ENCODE measurements around the gene TMC6.
"Not testable (repeated sequence)": the region's sequence is repeated elsewhere in the genome, so short reads cannot be mapped to it uniquely, and the experiment has no call there.

TMC6 gene

DNA sequence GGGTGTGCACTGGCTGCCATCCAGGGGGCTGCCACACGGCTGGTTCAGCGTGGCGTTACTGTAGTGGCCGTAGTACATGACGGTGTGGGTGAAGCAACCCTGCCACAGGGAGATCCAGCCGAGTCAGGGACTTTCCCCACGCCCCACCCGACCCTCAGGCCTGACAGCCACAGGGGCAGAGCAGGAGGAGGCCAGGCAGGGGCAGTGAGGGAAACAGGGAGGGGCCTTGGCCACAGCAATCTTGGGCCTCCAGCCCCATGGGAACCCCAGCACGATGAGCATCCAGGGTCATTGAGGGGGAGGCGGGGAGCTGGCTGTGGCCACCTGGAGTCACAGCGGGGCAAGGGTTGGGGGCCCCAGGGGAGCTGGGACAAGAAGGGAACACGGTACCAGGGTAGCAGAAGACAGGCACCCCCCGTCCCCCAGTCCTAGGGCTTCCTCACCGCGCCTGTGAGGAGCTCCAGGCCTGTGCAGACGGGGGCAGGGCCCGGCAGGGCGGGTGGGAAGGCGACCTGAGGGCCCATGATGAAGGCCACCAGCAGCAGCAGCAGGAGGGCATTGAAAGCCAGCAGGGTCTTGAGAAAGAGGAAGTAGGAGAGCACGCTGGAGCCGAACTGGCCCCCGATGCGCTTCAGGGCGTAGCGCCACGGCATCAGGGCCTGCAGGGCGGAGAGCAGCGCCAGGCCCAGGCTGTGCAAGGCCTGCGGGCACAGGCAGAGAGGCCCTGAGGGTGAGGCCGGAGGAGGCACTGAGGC lies 4.3 kb downstream of the TMC6 start:
- DNase-seq, result peak; percentile 54 to 57

DNA sequence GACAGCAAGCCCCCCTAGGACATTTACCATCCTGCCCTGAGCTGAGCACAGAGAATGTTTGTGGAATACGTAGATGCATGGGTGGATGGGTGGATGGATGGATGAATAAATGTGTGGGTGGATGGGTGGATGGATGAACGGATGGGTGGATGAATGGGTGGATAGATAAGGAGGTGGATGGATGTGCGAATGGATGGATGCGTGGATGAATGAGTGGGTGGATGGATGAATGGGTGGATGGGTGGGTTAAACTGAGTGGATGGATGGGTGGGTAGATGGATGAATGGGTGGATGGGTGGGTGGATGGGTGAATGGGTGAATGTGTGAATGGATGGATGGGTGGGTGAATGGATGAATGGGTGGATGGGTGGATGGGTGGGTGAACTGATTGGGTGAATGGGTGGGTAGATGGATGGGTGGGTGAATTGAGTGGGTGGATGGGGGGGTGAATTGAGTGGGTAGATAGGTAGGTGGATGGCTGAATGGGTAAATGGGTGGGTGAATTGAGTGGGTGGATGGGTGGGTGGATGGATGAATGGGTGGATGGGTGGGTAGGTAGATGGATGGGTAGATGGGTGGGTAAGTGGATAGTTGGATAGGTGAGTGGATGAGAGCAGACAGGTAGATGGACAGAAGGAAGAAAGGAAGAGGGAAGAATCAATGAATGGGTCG lies 5.2 kb downstream of the TMC6 start:
- no peak for DNase-seq

DNA sequence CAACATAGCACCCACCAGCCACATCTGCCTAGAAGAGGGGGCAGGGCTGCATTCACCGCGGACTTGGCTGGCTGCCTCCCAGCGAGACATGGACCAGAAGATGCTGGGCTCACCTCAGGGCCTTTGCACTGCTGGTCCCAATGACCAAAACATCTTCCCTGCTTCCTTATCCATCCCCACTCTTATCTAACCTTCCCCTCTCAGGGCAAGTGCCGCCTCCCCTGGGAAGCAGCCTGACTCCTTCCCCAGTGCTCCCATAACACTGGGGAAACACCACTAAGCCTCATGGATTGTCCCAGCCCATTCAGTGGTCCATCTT lies 5.7 kb downstream of the TMC6 start:
- DNase-seq, result no peak

DNA sequence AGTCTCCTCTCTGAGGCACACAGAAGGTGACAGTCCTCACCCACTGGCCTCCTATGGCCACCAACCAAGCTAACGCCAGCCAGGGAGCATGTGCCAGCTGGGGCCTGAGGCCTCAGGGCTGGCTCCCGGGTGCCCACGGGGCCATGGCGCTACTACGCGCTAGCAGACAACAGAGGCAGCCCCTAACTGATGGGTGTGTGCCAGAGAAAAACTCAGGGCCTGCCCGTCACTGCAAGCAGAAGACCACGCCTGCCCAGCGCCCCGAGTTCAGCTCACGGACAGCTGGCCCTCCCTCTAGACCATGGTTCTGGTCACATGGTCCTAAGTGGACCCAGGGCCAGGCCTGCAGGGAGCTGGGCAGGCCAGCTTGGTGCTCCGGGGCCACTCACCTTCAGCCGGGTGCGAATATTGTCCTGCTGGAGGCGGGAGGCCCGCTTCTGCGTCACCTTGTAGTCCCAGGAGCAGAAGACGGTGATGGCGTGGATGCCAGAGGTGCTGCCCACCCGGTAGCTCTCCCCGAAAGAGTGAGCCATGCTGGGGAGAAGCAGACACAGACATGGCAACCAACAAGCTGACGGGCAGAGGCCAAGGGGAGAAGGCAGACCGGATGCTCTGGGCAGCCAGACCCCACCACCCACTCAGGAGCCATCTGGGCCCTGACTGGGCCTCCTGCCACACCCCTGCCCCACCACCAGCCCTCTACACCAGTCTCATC lies 6.2 kb downstream of the TMC6 start:
- no peak for DNase-seq

DNA sequence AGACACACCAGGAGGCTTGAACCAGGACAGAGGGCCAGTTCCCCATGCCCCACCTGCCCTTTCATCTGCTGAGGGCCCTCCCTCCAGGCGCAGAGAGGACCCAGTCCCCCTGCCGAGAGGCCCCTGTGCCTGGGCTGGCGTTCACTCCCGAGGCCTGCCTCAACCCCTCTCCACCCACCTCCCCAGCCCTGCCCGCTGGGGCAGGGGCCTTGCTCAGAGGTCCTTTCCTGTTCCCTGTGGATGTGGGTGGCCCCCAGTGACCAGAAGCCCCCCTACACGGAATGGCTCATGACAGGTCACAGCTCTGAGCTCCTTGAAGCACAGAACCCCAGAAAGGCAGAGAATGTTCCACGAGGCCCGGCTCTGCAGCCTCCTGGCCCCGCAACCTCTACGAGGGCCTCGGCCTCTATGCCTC lies 6.7 kb downstream of the TMC6 start:
- no peak for DNase-seq

DNA sequence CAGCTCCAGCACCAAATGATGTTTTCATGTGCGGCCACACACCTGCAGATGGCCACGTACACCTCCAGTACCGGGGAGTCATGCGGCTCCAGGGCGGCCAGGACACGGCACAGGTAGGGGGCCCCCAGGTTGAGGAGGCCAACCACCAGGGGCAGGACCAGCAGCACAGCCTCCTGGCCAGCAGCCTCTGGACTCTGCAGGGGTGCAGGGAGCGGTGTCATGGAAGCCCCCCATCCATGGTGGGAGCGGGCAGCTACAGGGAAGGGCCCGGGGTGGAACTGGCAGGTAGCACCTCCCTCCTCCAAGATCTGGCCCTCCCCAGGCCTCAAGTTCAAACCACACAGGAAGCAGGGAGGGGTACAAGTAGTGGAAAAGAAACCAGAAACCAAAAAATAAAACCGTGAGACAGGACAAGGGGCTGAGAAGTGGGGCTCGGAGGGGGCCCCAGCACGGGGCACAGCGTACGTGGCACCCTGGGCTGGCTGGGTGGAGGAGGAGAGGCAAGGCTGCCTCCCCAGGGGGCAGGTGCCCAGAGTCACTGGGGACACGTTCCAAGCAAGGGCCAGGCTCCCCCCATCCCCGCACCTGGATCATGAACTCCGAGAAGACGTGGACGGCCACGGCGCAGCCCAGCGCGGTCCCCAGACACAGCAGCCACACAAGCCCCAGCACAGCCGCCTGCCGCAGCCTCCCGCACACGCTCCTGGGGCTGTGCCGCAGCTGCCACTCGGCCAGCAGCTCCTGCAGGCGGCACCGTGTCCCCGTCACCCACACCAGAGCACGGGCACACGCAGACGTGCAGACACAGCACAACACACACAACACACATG lies 7.4 kb downstream of the TMC6 start:
- DNase-seq, result no peak

DNA sequence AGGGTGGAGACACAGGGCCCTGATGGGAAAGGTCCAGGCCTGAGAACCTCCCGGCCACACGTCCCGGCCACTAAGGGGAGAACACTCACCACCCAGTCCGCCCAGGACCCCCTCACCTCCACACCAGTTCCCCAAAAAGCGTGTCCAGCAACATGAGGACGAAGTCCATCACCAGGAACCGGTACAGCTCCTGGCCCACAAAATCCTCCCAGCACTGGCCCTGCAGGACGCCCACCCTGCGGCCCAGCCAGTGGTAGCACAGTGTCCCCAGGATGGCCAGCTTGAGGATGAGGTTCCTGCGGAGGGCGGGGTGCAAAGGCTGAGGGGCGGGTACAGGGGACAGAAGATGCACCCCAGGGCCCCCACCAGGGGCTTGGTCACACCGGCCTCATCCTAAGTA lies 8.0 kb downstream of the TMC6 start:
- DNase-seq, result no peak

DNA sequence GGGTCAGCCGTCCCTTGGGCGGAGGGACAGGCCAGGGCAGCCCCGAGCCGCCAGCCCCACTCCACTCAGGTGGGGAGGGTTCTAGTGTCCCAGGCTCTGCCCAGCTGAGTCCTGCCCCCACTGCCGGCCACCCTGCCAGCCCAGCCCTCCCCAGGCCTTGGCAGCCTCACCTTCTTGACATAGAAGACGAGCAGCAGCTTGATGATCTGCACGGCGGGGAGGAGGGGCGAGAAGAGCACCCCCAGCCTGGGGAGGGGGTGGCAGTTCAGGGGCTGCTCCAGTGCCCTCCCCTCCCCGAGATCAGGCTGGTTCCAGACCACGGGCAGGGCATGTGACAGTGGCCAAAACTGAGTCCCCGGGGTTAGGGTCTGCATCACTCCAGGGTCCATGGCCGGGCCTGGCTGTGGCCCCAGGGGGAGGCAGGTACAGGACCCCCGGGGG lies 9.7 kb downstream of the TMC6 start:
- no peak for DNase-seq

DNA sequence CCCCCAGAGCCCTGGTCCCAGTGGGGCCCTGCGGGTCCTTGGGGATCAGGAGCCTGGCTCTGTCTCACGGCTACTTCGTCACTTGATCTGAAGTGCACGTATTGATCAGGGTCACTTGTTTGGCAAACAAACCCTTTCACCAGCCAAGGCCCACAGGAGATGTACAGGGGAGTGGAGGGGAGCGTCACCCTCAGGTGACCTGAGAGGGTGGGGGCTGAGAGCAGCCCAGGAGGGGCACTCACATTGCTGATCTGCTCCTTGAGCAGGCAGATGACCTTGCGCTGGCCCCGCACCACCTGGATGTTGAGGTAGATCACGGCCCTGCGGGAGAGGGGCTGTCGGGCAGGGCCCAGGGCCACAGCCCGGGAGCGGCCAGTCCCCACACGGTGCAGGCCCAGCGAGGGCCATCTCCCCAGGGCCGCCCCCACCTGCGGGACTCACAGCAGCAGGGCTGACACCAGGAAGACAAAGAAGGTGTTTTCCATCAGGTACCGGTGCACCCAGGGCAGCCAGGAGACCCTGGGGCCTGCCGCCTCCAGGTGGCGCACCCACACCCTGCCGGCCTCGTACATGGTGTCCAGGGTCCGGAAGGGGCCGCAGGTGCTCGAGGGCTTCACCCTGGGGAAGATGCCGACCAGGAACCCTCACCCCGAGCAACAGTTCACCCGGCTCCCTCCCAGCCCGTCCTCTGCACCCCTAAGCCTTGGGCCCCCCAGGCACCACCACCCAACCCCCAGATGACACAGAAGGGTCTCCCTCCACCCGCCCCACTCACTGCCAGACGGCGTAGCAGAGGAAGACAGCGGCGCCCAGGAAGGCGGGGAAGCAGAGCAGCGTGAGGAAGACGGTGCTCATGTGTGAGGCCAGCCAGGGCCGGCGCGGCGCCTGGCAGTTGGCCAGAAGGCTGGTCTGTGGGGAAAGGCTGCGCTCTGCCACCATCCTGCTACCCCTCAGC lies 11.3 kb downstream of the TMC6 start:
- no peak for DNase-seq

DNA sequence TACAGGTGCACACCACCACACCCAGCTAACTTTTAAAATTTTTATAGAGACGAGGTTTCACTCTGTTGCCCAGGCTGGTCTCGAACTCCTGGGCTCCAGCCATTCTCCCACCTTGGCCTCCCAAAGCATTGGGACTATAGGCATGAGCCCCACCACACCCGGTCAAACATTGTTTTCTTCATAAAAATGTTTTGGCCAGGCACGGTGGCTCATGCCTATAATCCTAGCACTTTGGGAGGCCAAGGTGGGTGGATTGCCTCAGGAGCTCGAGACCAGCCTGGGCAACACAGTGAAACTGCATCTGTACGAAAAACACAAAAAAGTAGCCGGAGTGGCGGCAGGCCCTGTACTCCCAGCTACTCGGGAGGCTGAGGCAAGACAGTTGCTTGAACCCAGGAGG lies 12.1 kb downstream of the TMC6 start:
- DNase-seq, result no peak

DNA sequence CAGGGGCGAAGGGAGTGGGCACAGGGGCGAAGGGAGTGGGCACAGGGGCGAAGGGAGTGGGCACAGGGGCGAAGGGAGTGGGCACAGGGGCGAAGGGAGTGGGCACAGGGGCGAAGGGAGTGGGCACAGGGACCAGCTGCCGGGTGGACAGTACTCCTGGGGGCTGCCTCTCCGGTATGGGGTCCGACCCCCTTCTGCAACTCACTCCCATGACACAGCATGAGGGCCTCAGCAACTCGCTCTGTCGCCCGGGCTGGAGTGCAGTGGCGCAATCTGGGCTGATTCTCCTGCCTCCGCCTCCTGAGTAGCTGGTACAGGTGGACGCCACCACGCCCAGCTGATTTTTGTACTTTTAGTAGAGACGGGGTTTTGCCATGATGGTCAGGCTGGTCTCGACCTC lies 12.8 kb downstream of the TMC6 start:
- not testable (repeated sequence) for DNase-seq

DNA sequence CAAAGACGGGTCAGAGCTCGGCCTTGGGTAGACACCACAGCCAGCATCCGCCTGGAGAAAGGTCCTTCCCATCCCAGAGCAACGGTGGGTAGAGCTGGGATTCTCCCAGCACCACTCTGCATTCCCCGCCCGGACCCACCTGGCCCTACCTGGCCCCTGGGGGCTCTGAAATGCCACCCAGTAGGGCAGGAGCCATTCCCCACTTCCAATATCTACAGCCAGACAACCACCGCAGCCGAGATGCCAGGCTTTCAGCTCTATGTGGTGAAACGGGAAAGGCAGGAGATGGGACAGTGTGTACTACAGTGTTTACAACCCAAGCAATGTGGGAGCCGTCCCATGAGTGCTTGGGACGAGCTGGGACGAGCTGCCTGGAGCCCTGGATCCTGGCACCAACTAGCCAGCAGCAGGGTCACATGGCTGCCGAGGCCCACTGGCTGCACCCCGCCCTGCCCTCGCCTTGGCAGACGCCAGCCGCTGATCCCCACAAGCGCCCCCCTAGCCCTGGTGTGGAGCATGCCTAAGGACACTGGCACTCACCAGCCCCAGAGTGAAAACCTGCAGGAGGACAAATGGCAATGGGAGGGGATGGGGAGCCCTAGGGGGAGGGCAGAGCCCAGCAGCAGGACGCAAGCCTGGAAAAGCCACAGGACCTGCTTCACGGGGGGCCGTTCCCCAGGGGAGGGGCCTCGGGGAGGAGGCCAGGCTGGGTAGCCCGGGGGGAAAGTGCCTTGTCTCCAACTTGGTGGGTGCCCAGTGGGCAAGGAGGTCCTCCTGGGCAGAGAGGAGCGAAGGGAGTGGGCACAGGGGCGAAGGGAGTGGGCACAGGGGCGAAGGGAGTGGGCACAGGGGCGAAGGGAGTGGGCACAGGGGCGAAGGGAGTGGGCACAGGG lies 13.5 kb downstream of the TMC6 start:
- no peak for DNase-seq

DNA sequence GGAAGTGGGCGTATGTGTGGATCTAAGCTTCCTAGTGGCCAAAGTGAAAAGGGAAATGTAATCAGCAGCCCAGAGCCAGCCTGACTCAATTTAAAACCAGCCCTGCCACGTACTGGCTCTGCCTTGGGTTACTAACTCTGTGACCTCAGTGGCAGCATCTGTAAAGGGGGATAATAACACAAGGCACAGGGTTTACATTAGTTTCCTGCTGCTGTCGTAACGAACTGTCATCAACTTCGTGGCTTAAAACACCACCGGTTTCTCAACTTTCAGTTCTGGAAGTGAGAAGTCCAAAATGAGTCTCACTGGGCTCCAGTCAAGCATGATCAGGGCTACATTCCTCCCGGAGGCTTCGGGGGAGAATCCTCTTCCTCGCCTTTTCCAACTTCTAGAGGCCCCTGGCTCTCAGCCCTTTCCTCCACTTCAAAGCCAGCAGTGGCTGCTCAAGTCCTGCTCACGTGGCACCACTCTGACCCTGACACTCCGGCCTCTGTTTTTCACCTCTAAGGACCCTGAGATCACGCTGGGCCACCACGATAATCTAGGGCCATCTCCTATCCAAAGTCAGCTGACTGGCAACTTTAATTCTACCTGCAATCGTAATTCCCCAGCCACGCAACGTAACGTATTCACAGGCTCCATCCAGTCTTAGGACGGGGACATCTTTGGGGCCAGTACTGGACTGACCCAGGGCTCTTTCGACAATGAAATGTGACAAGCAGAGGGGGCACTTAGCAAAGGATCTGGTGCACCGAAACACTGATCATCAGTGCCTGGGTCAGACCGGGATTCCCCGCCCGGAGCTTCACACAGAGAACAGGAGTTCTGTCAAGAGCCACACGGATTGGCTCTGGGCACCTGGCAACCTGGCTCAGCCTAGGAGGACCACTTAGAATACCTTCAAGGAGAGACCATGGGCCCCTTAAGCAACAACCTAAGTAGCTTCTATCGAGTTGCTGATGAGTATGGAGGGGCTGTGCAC lies 14.5 kb downstream of the TMC6 start:
- peak; percentile 53 to 66 for DNase-seq

DNA sequence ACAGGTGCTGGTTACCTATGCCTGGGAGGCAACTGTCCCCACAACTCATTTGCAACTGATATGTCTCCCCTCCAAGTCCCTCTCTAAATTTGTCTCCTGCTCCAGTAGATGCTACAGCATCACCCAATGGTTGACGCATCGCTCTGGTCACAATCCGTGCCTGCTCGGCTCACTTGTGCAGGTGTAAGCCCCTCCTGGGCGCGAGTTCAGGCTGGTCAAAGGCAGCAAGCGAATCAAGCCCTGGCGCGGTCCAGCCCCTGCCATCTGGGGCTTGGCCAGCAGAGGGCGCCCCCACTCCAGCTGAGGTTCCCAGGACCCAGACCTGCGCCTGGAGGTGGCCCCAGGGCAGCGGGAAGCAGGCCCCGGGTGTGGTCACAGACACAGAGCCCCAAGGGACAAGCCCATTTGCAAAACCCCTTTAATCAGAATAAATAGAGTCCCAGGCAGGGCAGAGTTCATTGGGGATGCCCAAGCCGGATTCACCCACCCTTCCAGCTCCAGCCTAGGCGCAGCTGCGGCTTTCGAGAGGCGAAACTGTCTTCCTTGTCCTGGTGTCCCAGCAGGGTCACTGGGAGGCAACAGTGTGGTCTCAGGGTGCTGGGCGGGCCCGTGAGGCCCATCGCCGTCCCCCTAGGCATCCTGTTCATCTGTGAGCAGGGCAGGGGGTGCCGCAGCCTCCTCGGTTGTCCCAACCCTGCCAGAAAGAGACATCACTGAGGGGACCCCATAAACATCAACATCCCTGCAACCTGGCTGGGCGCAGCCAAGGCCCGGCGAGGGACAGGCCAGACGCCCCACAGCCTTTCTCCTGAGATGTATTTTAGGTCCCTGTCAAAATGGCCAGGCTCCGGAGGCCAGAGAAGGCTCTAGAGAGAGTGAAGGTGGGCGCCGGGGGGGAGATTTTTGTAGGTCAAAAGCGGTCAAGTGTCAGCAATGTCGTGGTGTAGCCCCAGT lies 15.8 kb downstream of the TMC6 start:
- DNase-seq, result peak; percentile 64 to 74

DNA sequence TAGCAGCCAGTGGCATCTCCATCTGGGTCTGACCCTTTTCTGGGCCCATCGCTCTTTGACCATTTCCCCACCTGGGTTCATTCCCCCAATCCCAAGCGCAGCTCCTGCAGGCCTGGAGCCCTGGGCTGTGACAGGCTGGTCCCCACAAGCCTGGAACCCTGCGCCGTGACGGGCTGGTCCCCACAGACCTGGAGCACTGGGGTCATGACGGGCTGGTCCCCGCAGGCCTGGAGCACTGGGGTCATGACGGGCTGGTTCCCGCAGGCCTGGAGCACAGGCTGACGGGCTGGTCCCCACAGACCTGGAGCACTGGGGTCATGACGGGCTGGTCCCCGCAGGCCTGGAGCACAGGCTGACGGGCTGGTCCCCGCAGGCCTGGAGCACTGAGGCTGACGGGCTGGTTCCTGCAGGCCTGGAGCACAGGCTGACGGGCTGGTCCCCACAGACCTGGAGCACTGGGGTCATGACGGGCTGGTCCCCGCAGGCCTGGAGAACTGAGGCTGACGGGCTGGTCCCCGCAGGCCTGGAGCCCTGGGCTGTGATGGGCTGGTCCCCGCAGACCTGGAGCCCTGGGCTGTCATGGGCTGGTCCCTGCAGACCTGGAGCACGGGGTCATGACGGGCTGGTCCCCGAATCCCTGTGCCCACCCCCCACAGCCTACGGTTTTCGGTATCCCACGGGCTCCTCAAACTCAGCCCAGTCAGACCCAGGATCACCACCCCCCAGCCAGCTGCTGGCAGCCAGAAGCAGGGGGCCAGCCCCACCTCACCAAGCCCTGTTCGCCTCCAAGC lies 16.6 kb downstream of the TMC6 start:
- DNase-seq, result no peak

DNA sequence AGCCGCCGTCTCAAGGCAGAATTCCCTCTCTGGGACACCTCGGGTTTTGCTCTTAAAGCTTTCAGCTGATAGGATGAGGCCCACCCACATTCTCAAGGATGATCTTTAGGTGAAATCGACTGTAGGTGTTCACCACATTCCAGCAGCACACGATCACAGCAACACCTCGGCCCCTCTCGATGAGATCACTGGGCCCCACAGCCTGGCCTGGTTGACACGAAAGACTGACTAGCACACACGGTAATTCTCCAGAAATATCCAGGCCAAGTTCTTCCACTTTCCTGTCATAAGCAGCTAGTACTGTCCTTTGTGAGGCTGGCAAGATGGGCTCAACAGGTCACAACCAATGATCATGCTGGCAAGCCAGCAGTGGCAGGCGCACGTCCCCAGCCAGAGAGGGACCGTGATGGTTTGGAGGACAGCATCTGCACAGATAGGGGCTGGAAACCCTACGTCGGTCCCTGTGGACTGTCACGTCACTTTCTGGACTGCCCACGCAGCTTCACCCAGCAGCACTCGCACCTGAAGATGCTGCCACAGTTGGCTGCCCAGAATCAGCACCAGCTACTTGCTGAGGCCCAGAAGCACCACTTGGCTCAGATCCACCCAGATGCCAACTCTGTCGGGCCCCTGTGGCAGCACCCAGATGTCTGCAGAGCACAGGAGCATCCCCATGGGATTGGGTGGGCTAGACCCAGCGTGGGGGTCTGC lies 17.4 kb downstream of the TMC6 start:
- DNase-seq, result no peak

Data from inflammatory macrophage (primary cell).